ENCODE results near the gene TFG.
"Not testable (repeated sequence)": the region's sequence is repeated elsewhere in the genome, so short reads cannot be mapped to it uniquely, and the experiment has no call there.

GRCh38 chr3:100666699-100667098 is 42.6 kb upstream of the TFG start:
- not testable (repeated sequence) for TF ChIP-seq POLR2AphosphoS5 (IDR thresholded peaks at IDR 0.05; ENCODE audit: low read length); TARDBP (IDR thresholded peaks at IDR 0.05; ENCODE audit: borderline replicate concordance); MTA3 (IDR thresholded peaks at IDR 0.05; ENCODE audit: borderline replicate concordance, low read length)
- TF ChIP-seq, protein P1, sequence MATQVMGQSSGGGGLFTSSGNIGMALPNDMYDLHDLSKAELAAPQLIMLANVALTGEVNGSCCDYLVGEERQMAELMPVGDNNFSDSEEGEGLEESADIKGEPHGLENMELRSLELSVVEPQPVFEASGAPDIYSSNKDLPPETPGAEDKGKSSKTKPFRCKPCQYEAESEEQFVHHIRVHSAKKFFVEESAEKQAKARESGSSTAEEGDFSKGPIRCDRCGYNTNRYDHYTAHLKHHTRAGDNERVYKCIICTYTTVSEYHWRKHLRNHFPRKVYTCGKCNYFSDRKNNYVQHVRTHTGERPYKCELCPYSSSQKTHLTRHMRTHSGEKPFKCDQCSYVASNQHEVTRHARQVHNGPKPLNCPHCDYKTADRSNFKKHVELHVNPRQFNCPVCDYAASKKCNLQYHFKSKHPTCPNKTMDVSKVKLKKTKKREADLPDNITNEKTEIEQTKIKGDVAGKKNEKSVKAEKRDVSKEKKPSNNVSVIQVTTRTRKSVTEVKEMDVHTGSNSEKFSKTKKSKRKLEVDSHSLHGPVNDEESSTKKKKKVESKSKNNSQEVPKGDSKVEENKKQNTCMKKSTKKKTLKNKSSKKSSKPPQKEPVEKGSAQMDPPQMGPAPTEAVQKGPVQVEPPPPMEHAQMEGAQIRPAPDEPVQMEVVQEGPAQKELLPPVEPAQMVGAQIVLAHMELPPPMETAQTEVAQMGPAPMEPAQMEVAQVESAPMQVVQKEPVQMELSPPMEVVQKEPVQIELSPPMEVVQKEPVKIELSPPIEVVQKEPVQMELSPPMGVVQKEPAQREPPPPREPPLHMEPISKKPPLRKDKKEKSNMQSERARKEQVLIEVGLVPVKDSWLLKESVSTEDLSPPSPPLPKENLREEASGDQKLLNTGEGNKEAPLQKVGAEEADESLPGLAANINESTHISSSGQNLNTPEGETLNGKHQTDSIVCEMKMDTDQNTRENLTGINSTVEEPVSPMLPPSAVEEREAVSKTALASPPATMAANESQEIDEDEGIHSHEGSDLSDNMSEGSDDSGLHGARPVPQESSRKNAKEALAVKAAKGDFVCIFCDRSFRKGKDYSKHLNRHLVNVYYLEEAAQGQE (IDR thresholded peaks at IDR 0.05; ENCODE audit: low read depth, low read length): not testable (repeated sequence)
